Transverse colon (tissue), 4 donors: Measurements from ENCODE around the gene ACSS1. TPM values are rescaled to one million over a fixed set of nuclear protein-coding genes. Genes with fewer than 3 reads are reported as not detected.
A peak's percentile ranks its signal among the peaks of the same experiment; 100 is the strongest.
"Not testable (repeated sequence)": the region's sequence is repeated elsewhere in the genome, so short reads cannot be mapped to it uniquely, and the experiment has no call there.

Source experiments
- DNase-seq: peaks from one replicate; pipeline ENCODE4 v3.0.0-alpha.2; 2019
- H3K27ac ChIP-seq, 4 donors: fragments of 200-600 bp; sonication (generic); 2 replicates each; pipeline ENCODE4 v1.5.1; 2016 to 2018; ENCODE audit warnings: inconsistent platforms in 4 of 4
- H3K27me3 ChIP-seq: fragments of 200-600 bp; sonication (generic); 2 replicates; pipeline ENCODE4 v1.5.1; 2017; ENCODE audit warnings: inconsistent platforms
- H3K36me3 ChIP-seq, 4 donors: fragments of 200-600 bp; sonication (generic); 2 replicates each; pipeline ENCODE4 v1.5.1; 2017 to 2019; ENCODE audit warnings: inconsistent platforms in 4 of 4
- H3K4me1 ChIP-seq, 4 donors: fragments of 200-600 bp; sonication (generic); 2 replicates each; pipeline ENCODE4 v1.5.1; 2017 to 2020; ENCODE audit warnings: inconsistent platforms in 4 of 4
- H3K4me3 ChIP-seq, 4 donors: fragments of 200-600 bp; sonication (generic); 1 replicate in 1 of 4; 2 replicates in 3 of 4; pipeline versions ENCODE4 v1.5.1 to v1.6.1; 2017 to 2019; ENCODE audit warnings: inconsistent platforms in 4 of 4
- H3K9me3 ChIP-seq, 2 donors: fragments of 200-600 bp; sonication (generic); 2 replicates each; pipeline ENCODE4 v1.5.1; 2017 to 2019; ENCODE audit warnings: inconsistent platforms in 2 of 2
- EP300 ChIP-seq: sonication (generic); formaldehyde crosslinking; IDR thresholded peaks from one replicate; pipeline ENCODE4 v1.6.1; 2017; ENCODE audit warnings: antibody characterized with exemption, low read depth
- POLR2A ChIP-seq: fragments of 450-650 bp; IDR thresholded peaks from one replicate; pipeline ENCODE4 v1.6.1; 2016; ENCODE audit warnings: antibody characterized with exemption, mild to moderate bottlenecking, moderate library complexity
- POLR2AphosphoS5 ChIP-seq, 3 donors: sonication (generic); formaldehyde crosslinking; IDR thresholded peaks; one replicate each; pipeline ENCODE4 v1.6.1; 2016; ENCODE audit warnings: antibody characterized with exemption in 3 of 3
- whole genome bisulfite sequencing, 2 donors: methylation state at CpG; one replicate each; pipeline ENCODE4 v1.1.5; 2018; ENCODE audit warnings: low coverage in 1 of 2; 5-methylcytosine and 5-hydroxymethylcytosine counted together
- in situ Hi-C, 4 donors: fragments of 200-750 bp; cut with MboI; loops; one replicate each; pipeline versions ENCODE4 v1.15.0 to v1.15.1; 2017; ENCODE audit warnings: low sequenced_read_pairs in 3 of 4, low pct_ligation_motif_present in 1 of 4, low pct_unique_long_range_greater_than_20kb in 1 of 4
- intact Hi-C: fragments of 100-400 bp; cut with DNase I; formaldehyde crosslinking; loops from one replicate; pipeline ENCODE4 v1.15.1; 2023; ENCODE audit warnings: low total_unique reads
- total RNA-seq, 4 donors: library from RNA; depleted of rRNA; stranded (reverse); fragments of >200 nt; gene quantifications; one replicate each; pipeline ENCODE4 v1.1.0, GENCODE V29; 2016
- TF ChIP-seq, protein P1 (sequence below), 5 experiments: fragments of 200-600 bp in 3 of 5; fragments of 450-650 bp in 2 of 5; sonication (generic) in 3 of 5; IDR thresholded peaks; 1 replicate in 2 of 5; 2 replicates in 3 of 5; pipeline ENCODE4 v1.5.1; 2016 to 2017; ENCODE audit warnings: antibody characterized with exemption in 5 of 5, inconsistent platforms in 3 of 5, mild to moderate bottlenecking in 2 of 5, moderate library complexity in 1 of 5

ACSS1 gene
- total RNA-seq, 4 donors from 2014 or later = 30.3 to 64.7 (median 51.6) TPM

DNA sequence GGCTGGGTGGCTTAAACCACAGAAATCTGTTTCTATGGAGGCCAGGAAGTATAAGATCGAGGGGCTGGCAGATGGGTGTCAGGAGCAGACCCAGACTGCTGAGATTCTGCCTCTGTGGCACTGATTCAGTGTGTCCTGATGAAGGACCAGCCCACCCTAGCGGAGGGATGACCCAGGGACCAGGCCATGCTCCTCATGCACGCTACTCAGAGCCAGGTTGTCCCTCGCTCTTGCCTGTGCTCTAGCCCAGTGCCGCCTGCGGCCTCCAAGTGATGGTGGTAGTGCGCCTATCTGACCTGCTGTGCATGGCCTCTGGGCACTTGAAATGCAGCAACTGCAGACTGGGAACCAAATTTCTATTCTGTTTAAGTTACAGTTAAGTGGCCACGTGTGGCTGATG, 52.3 kb downstream of the ACSS1 start:
- no peaks in the 10 kb centered on the region for H3K27me3 ChIP-seq
- H3K9me3 ChIP-seq = no peaks in the 10 kb centered on the region
- peak overlapping the region in 3 of 4 donors; percentile 64 to 75 (median 69) for H3K27ac ChIP-seq
- H3K4me1 ChIP-seq = peaks cover 0 to 17% (median 8%) of the 10 kb centered on the region in 4 donors
- intact Hi-C loops = no loop called here
- in situ Hi-C loops = loop anchor here in 1 of 4 donors (25.0 kb wide), 1 partner anchor 157 kb away; no protein-coding TSS in a partner anchor
- WGBS, 2 donors = 91% methylated on average over 8 of the region's 8 CpGs; no CpG with 5 or more reads in 1 of the 2 donors
- no peak for DNase-seq
- no peak overlapping the region for H3K4me3 ChIP-seq
- peaks cover 0 to 16% (median 4%) of the 10 kb centered on the region in 4 donors for H3K36me3 ChIP-seq
- no peak for TF ChIP-seq POLR2AphosphoS5 (IDR thresholded peaks at IDR 0.05)

DNA sequence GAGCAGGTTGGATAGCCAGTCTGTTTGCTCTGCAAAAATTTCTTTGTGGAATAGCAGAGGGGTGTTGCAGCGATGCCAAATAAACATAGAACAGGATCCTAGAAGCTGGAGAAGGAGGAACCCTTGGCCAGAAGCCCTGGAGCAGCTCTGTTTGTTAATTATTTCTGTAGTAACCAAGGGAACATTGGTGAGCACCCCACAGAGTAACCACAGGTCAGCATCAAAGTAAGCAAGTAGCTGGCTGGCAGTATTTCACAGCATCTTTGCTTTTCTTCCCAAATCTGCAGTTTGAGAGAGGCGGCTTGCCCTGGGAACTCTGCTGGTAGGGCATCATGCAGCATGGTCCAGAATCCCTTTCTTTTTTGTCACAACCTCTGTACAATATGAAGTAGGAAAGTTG, 52.7 kb downstream of the ACSS1 start:
- intact Hi-C loops (no loop called here), in situ Hi-C loops (loop anchor here in 1 of 4 donors (25.0 kb wide), 1 partner anchor 157 kb away; no protein-coding TSS in a partner anchor)

DNA sequence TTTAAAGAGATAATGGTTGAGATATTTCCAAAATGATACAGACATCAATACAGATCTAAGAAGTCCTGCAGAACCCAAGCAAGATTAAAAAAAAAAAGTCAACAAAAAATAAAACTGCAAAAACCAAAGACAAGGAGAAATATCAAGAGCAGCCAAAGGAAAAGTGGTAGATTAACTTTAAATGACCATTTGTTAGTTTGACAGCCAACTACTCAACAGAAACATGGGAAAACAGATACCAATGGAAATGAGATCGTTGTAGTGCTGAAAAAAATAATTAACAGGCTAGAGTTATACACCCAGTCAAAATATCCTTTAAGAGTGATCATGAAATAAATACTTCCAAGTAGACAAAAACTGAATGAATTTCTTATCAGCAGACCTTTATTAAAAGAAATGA, 54.9 kb downstream of the ACSS1 start:
- no peak for TF ChIP-seq EP300
- no peak for TF ChIP-seq POLR2AphosphoS5 (IDR thresholded peaks at IDR 0.05)
- no peak for TF ChIP-seq POLR2A
- TF ChIP-seq, protein P1, sequence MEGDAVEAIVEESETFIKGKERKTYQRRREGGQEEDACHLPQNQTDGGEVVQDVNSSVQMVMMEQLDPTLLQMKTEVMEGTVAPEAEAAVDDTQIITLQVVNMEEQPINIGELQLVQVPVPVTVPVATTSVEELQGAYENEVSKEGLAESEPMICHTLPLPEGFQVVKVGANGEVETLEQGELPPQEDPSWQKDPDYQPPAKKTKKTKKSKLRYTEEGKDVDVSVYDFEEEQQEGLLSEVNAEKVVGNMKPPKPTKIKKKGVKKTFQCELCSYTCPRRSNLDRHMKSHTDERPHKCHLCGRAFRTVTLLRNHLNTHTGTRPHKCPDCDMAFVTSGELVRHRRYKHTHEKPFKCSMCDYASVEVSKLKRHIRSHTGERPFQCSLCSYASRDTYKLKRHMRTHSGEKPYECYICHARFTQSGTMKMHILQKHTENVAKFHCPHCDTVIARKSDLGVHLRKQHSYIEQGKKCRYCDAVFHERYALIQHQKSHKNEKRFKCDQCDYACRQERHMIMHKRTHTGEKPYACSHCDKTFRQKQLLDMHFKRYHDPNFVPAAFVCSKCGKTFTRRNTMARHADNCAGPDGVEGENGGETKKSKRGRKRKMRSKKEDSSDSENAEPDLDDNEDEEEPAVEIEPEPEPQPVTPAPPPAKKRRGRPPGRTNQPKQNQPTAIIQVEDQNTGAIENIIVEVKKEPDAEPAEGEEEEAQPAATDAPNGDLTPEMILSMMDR (IDR thresholded peaks at IDR 0.05) = no peak
- H3K4me1 ChIP-seq = peaks cover 0 to 22% (median 6%) of the 10 kb centered on the region in 4 donors
- H3K27ac ChIP-seq = no peak overlapping the region
- no peaks in the 10 kb centered on the region for H3K27me3 ChIP-seq
- intact Hi-C loops (no loop called here), in situ Hi-C loops (loop anchor here in 1 of 4 donors (25.0 kb wide), 1 partner anchor 159 kb away; no protein-coding TSS in a partner anchor)
- no peak overlapping the region for H3K4me3 ChIP-seq
- WGBS, 2 donors = 84 to 100% methylated on average over 1 of the region's 1 CpG
- no peaks in the 10 kb centered on the region for H3K9me3 ChIP-seq
- DNase-seq = no peak
- H3K36me3 ChIP-seq = peaks cover 0 to 10% (median 4%) of the 10 kb centered on the region in 4 donors

More for the DNA sequence above, 52.7 kb downstream of the ACSS1 start:
- peaks cover 0 to 21% (median 8%) of the 10 kb centered on the region in 4 donors for H3K4me1 ChIP-seq
- H3K36me3 ChIP-seq = peaks cover 0 to 16% (median 4%) of the 10 kb centered on the region in 4 donors
- no peak for TF ChIP-seq POLR2A
- no peak for TF ChIP-seq POLR2AphosphoS5 (IDR thresholded peaks at IDR 0.05)
- TF ChIP-seq, protein P1 (IDR thresholded peaks at IDR 0.05) = no peak
- no peak for TF ChIP-seq EP300
- H3K4me3 ChIP-seq = no peak overlapping the region
- H3K9me3 ChIP-seq = no peaks in the 10 kb centered on the region
- no peaks in the 10 kb centered on the region for H3K27me3 ChIP-seq
- 14 to 44% methylated on average over 1 to 2 of the region's 2 CpGs for WGBS, 2 donors
- peak; percentile 40 for DNase-seq
- peak overlapping the region in 3 of 4 donors; percentile 64 to 75 (median 69) for H3K27ac ChIP-seq

DNA sequence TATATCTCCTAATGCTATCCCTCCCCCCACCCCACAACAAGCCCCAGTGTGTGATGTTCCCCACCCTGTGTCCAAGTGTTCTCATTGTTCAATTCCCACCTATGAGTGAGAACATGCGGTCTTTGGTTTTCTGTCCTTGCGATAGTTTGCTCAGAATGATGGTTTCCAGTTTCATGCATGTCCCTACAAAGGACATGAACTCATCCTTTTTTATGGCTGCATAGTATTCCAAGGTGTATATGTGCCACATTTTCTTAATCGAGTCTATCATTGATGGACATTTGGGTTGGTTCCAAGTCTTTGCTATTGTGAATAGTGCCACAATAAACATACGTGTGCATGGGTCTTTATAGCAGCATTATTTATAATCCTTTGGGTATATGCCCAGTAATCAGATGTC, 56.6 kb downstream of the ACSS1 start:
- peak overlapping the region in 1 of 4 donors; percentile 60 for H3K27ac ChIP-seq
- H3K36me3 ChIP-seq, H3K4me3 ChIP-seq, H3K9me3 ChIP-seq, DNase-seq, H3K27me3 ChIP-seq, intact Hi-C loops: not testable (repeated sequence)
- WGBS, 2 donors = 92 to 95% methylated on average over 3 to 4 of the region's 4 CpGs
- H3K4me1 ChIP-seq = peaks cover 0 to 22% (median 6%) of the 10 kb centered on the region in 4 donors
- in situ Hi-C loops = loop anchor here in 1 of 4 donors (25.0 kb wide), 1 partner anchor 161 kb away; no protein-coding TSS in a partner anchor

DNA sequence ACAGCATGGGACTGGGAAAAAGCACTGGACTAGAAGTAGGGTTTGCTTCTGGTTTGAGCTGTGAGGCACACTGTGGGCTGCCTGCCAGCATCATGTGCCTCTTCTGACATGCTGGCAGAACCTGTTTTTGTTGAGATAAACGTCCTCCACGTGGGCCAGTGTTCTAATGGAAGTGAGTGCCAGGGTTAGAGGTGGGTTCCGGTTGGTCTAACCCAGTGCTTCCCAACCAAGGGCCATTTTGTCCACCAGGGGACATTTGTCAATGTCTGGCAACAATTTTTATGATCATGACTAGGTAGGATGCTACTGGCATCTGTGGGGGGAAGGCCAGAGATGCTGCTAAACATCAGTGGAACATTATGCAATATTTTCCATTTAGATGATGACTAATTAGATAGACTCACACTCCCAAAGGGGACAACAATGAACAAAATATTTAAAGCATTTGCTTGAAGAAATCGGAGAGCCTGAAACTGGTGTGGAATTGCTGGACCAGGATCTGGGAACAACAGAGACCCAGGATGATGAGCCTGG, 57.6 kb downstream of the ACSS1 start:
- H3K36me3 ChIP-seq = peaks cover 0 to 9% (median 0%) of the 10 kb centered on the region in 4 donors
- WGBS, 2 donors = 26 to 83% methylated on average over 1 to 4 of the region's 4 CpGs
- in situ Hi-C loops (loop anchor here in 1 of 4 donors (25.0 kb wide), 1 partner anchor 162 kb away; no protein-coding TSS in a partner anchor), intact Hi-C loops (no loop called here)
- no peaks in the 10 kb centered on the region for H3K27me3 ChIP-seq
- no peak overlapping the region for H3K4me3 ChIP-seq
- H3K4me1 ChIP-seq = peaks cover 0 to 23% (median 2%) of the 10 kb centered on the region in 4 donors
- peak; percentile 38 for DNase-seq
- H3K9me3 ChIP-seq = no peaks in the 10 kb centered on the region
- TF ChIP-seq POLR2A = no peak
- TF ChIP-seq, protein P1 (IDR thresholded peaks at IDR 0.05) = peak in 1 of 5 experiments; percentile 7
- TF ChIP-seq POLR2AphosphoS5 (IDR thresholded peaks at IDR 0.05) = peak; percentile 55 to 69 (median 62)
- TF ChIP-seq EP300 = no peak
- peak overlapping the region in 3 of 4 donors; percentile 29 to 60 (median 31) for H3K27ac ChIP-seq
